Mucosa of descending colon (tissue), 3 donors: Measurements from ENCODE around the gene GPATCH11. TPM values are rescaled to one million over a fixed set of nuclear protein-coding genes. Genes with fewer than 3 reads are reported as not detected.

Experiments used
- ATAC-seq: fragments of 200-7000 bp; cut with Tn5 transposase; one replicate; pipeline ENCODE4 v1.9.1; 2020; ENCODE audit warnings: mild to moderate bottlenecking, moderate library complexity
- DNase-seq, 3 donors: peaks; one replicate each; pipeline ENCODE4 v3.0.0-alpha.2; 2020
- H3K36me3 ChIP-seq: fragments of 200-600 bp; one replicate; pipeline ENCODE4 v1.8.0; 2021; ENCODE audit warnings: low read depth, mild to moderate bottlenecking
- H3K4me1 ChIP-seq: fragments of 200-600 bp; one replicate; pipeline ENCODE4 v1.8.0; 2021; ENCODE audit warnings: low read depth, mild to moderate bottlenecking
- H3K4me3 ChIP-seq: fragments of 200-600 bp; one replicate; pipeline ENCODE4 v1.8.0; 2021; ENCODE audit warnings: mild to moderate bottlenecking
- H3K9me3 ChIP-seq: fragments of 200-600 bp; one replicate; pipeline ENCODE4 v1.8.0; 2021; ENCODE audit warnings: mild to moderate bottlenecking
- CTCF ChIP-seq: fragments of 200-600 bp; IDR thresholded peaks from one replicate; pipeline ENCODE4 v1.8.0; 2022; ENCODE audit warnings: antibody characterized with exemption, mild to moderate bottlenecking
- intact Hi-C, 2 donors: fragments of 100-400 bp; cut with DNase I in 1 of 2; cut with micrococcal nuclease in 1 of 2; formaldehyde crosslinking; loops; one replicate each; pipeline versions ENCODE4 v1.11.0 to v1.11.1; 2022; cut with DNase I, micrococcal nuclease
- total RNA-seq, 3 donors: library from RNA; stranded (reverse); fragmentation: NEBNext Ultra II Directional in 2 of 3; extraction: Animal tissue kit (Norgen Biotek cat#: 25700) in 2 of 3; gene quantifications; one replicate each; pipeline versions ENCODE4 v1.2.1 to v1.2.4, GENCODE V29; 2021 to 2023
- donor health status: DM: no; HTN: no; CAD: no; lungs with moderate emphysema.
- donor health status: DM: no; HTN: no; CAD: no.
- donor health status: DM: no; HTN: yes; CAD: no.

GPATCH11 gene
- total RNA-seq, 3 donors from 2014 or later: 5.6 to 7.8 (median 6.4) TPM

- intact Hi-C loops: no loop called here
- H3K4me1 ChIP-seq: no peaks in the 10 kb centered on the region
- H3K36me3 ChIP-seq: peaks cover 7% of the 10 kb centered on the region
- no peak for ATAC-seq
- DNase-seq: no peak
- H3K9me3 ChIP-seq: no peaks in the 10 kb centered on the region
- TF ChIP-seq CTCF: no peak
- no peak overlapping the region for H3K4me3 ChIP-seq
Observed at GRCh38 chr2:37060446-37060845, 23.9 kb upstream of the GPATCH11 start.

GRCh38 chr2:37061013-37061711 is 23.2 kb upstream of the GPATCH11 start:
- peaks cover 7% of the 10 kb centered on the region for H3K36me3 ChIP-seq
- intact Hi-C loops: no loop called here

GRCh38 chr2:37061776-37062175 is 22.5 kb upstream of the GPATCH11 start:
- Histone ChIP-seq H3K4me1 (no peaks in the 10 kb centered on the region), H3K4me3 (no peak overlapping the region), H3K36me3 (peaks cover 7% of the 10 kb centered on the region), H3K9me3 (no peaks in the 10 kb centered on the region)
- ATAC-seq: no peak
- no peak for TF ChIP-seq CTCF
- DNase-seq: no peak
- intact Hi-C loops: no loop called here

More at GRCh38 chr2:37061013-37061711, 23.2 kb upstream of the GPATCH11 start:
- no peak for TF ChIP-seq CTCF
- H3K9me3 ChIP-seq: no peaks in the 10 kb centered on the region
- DNase-seq (no peak), ATAC-seq (no peak)
- no peak overlapping the region for H3K4me3 ChIP-seq
- H3K4me1 ChIP-seq: no peaks in the 10 kb centered on the region

GRCh38 chr2:37068686-37069085 is 15.6 kb upstream of the GPATCH11 start:
- peaks cover 7% of the 10 kb centered on the region for H3K36me3 ChIP-seq
- TF ChIP-seq CTCF: no peak
- no peak for DNase-seq
- intact Hi-C loops: no loop called here
- no peak overlapping the region for H3K4me3 ChIP-seq
- no peak for ATAC-seq
- no peaks in the 10 kb centered on the region for H3K9me3 ChIP-seq
- no peaks in the 10 kb centered on the region for H3K4me1 ChIP-seq

GRCh38 chr2:37070931-37071330 is 13.4 kb upstream of the GPATCH11 start:
- Histone ChIP-seq H3K36me3 (no peaks in the 10 kb centered on the region), H3K4me1 (no peaks in the 10 kb centered on the region), H3K4me3 (no peak overlapping the region), H3K9me3 (no peaks in the 10 kb centered on the region)
- ATAC-seq: no peak
- TF ChIP-seq CTCF: no peak
- DNase-seq: no peak
- intact Hi-C loops: no loop called here
